ENCODE data around the gene TPM2.

Gene TPM2

DNA sequence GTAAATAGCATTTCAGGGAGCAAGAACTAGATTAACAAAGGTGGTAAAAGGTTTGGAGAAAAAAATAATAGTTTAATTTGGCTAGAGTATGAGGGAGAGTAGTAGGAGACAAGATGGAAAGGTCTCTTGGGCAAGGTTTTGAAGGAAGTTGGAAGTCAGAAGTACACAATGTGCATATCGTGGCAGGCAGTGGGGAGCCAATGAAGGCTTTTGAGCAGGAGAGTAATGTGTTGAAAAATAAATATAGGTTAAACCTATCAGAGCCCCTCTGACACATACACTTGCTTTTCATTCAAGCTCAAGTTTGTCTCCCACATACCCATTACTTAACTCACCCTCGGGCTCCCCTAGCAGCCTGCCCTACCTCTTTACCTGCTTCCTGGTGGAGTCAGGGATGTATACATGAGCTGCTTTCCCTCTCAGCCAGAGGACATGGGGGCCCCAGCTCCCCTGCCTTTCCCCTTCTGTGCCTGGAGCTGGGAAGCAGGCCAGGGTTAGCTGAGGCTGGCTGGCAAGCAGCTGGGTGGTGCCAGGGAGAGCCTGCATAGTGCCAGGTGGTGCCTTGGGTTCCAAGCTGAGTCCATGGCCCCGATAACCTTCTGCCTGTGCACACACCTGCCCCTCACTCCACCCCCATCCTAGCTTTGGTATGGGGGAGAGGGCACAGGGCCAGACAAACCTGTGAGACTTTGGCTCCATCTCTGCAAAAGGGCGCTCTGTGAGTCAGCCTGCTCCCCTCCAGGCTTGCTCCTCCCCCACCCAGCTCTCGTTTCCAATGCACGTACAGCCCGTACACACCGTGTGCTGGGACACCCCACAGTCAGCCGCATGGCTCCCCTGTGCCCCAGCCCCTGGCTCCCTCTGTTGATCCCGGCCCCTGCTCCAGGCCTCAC, 16.3 kb downstream of the TPM2 start, which contains the start of gene CA9:
TSS of gene CA9 (plus strand) at position 797 of the 893 bp plus-strand sequence. CDS start at position 829, 32 bp downstream.
- no peaks in the 10 kb centered on the region for H3K9me3 ChIP-seq (ENCODE audit: insufficient read depth, low read length)
- H3K79me2 ChIP-seq (ENCODE audit: insufficient read depth, low read length), result no peaks in the 10 kb centered on the region
- H3K9me2 ChIP-seq (replicated peaks; ENCODE audit: insufficient read depth, low read length), result no peaks in the 10 kb centered on the region
- no peak for TF ChIP-seq EZH2phosphoT487 (conservative IDR thresholded peaks at IDR 0.05; ENCODE audit: low read length)
- TF ChIP-seq, protein P1, sequence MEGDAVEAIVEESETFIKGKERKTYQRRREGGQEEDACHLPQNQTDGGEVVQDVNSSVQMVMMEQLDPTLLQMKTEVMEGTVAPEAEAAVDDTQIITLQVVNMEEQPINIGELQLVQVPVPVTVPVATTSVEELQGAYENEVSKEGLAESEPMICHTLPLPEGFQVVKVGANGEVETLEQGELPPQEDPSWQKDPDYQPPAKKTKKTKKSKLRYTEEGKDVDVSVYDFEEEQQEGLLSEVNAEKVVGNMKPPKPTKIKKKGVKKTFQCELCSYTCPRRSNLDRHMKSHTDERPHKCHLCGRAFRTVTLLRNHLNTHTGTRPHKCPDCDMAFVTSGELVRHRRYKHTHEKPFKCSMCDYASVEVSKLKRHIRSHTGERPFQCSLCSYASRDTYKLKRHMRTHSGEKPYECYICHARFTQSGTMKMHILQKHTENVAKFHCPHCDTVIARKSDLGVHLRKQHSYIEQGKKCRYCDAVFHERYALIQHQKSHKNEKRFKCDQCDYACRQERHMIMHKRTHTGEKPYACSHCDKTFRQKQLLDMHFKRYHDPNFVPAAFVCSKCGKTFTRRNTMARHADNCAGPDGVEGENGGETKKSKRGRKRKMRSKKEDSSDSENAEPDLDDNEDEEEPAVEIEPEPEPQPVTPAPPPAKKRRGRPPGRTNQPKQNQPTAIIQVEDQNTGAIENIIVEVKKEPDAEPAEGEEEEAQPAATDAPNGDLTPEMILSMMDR (IDR thresholded peaks at IDR 0.05; ENCODE audit: insufficient read depth, low read length, poor library complexity, severe bottlenecking), result no peak
- no peak within 1 kb of the TSS for H3K4me3 ChIP-seq (ENCODE audit: insufficient read depth, low read length, poor library complexity, severe bottlenecking)
- no peak within 1 kb of the TSS for H3K4me2 ChIP-seq (ENCODE audit: low read depth, low read length, poor library complexity, severe bottlenecking)
- no peak within 1 kb of the TSS for H3K9ac ChIP-seq (ENCODE audit: low read length)
- H2AFZ ChIP-seq (ENCODE audit: low read depth, low read length, severe bottlenecking), result no peak within 1 kb of the TSS
- H3K27me3 ChIP-seq (ENCODE audit: low read length), result no peaks in the 10 kb centered on the region
- H3K36me3 ChIP-seq (ENCODE audit: low read length), result no peaks in the 10 kb centered on the region
- H3F3A ChIP-seq (ENCODE audit: insufficient read depth), result no peaks in the 10 kb centered on the region
- H3K27ac ChIP-seq (ENCODE audit: low read depth, low read length), result no peak within 1 kb of the TSS
- no peaks in the 10 kb centered on the region for H4K20me1 ChIP-seq (ENCODE audit: low read depth, low read length)

DNA sequence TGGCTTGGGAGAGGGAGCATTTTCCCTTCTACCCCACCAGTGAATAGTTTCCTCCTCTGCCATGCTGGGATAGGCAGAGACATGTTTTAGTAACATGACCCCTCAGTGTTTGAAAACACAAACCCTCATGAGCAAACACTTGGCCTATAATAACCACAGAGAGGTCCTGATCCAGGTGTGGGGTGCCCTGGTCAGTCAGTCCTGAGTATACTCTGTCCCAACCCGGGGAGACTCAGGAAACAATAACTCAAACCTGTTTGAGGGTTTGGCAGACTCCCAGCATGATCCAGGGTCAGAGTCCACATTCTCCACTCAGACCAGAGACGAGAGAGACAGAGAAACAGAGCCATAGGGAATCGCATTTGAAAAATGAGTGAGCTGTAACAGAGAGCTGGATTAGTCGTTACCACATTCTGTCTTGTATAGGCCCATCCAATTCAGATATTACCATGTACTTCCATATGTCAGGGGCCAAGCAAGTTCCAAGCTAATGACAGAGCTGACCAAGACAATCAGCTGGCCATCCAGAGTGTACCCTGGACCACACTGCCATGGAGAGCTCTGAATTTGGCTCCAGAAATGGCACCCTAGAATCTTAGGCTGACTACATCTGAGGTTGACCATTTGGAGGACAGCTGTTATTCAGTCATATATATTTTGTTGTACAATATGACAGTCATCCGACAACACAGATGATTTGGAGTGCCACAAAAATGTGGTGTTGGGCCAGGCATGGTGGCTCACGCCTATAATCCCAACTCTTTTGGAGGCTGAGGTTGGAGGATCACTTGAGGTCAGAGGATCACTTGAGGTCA, 20.2 kb downstream of the TPM2 start:
- H2AFZ ChIP-seq (ENCODE audit: low read depth, low read length, severe bottlenecking), result no peak overlapping the region

DNA sequence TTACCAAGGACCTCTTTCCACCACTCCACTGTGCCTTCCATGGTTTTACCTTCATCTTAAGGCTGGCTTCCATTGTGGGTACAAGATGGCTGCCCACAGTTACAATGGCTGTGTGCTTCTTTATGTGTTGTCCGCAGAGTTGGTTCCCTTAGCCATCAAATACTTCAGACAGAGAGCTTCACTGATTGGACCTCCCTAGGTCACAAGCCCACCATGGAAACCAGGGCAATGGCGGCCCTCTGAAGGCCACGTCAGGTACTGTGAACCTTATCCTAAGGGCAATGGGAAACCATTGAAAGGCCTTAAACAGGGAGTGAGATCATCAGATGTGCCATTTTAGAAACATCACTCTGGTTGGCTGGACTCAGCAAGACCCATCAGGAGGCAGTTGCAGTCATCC, 21.8 kb downstream of the TPM2 start:
- Histone ChIP-seq H3F3A (ENCODE audit: insufficient read depth) (peaks cover 27% of the 10 kb centered on the region), H3K9me2 (replicated peaks; ENCODE audit: insufficient read depth, low read length) (no peaks in the 10 kb centered on the region), H3K27ac (ENCODE audit: low read depth, low read length) (no peak overlapping the region), H3K36me3 (ENCODE audit: low read length) (no peaks in the 10 kb centered on the region), H2AFZ (ENCODE audit: low read depth, low read length, severe bottlenecking) (no peak overlapping the region), H3K9me3 (ENCODE audit: insufficient read depth, low read length) (no peaks in the 10 kb centered on the region), H3K4me3 (ENCODE audit: insufficient read depth, low read length, poor library complexity, severe bottlenecking) (no peak overlapping the region), H3K79me2 (ENCODE audit: insufficient read depth, low read length) (0 out of 2 replicates have a peak, but pooled peaks cover 8% of the 10 kb centered on the region), H3K27me3 (ENCODE audit: low read length) (no peaks in the 10 kb centered on the region), H4K20me1 (ENCODE audit: low read depth, low read length) (no peaks in the 10 kb centered on the region), H3K9ac (ENCODE audit: low read length) (no peak overlapping the region), H3K4me2 (ENCODE audit: low read depth, low read length, poor library complexity, severe bottlenecking) (no peak overlapping the region)
- no peak for TF ChIP-seq EZH2phosphoT487 (conservative IDR thresholded peaks at IDR 0.05; ENCODE audit: low read length)
- TF ChIP-seq, protein P1 (IDR thresholded peaks at IDR 0.05; ENCODE audit: insufficient read depth, low read length, poor library complexity, severe bottlenecking), result no peak

More for the DNA sequence above, 20.2 kb downstream of the TPM2 start:
- no peak for TF ChIP-seq EZH2phosphoT487 (conservative IDR thresholded peaks at IDR 0.05; ENCODE audit: low read length)
- TF ChIP-seq, protein P1 (IDR thresholded peaks at IDR 0.05; ENCODE audit: insufficient read depth, low read length, poor library complexity, severe bottlenecking), result no peak
- no peaks in the 10 kb centered on the region for H3K9me2 ChIP-seq (replicated peaks; ENCODE audit: insufficient read depth, low read length)
- H3K27ac ChIP-seq (ENCODE audit: low read depth, low read length), result no peak overlapping the region
- H4K20me1 ChIP-seq (ENCODE audit: low read depth, low read length), result no peaks in the 10 kb centered on the region
- H3F3A ChIP-seq (ENCODE audit: insufficient read depth), result peaks cover 13% of the 10 kb centered on the region
- no peak overlapping the region for H3K9ac ChIP-seq (ENCODE audit: low read length)
- H3K9me3 ChIP-seq (ENCODE audit: insufficient read depth, low read length), result no peaks in the 10 kb centered on the region
- no peaks in the 10 kb centered on the region for H3K79me2 ChIP-seq (ENCODE audit: insufficient read depth, low read length)
- no peak overlapping the region for H3K4me2 ChIP-seq (ENCODE audit: low read depth, low read length, poor library complexity, severe bottlenecking)
- H3K36me3 ChIP-seq (ENCODE audit: low read length), result no peaks in the 10 kb centered on the region
- H3K27me3 ChIP-seq (ENCODE audit: low read length), result no peaks in the 10 kb centered on the region
- no peak overlapping the region for H3K4me3 ChIP-seq (ENCODE audit: insufficient read depth, low read length, poor library complexity, severe bottlenecking)
